Measurements from ENCODE around the gene DCAF11. TPM values are rescaled to one million over a fixed set of nuclear protein-coding genes. Genes with fewer than 3 reads are reported as not detected.

The DCAF11 gene
- total and polyA plus RNA-seq, 2 of the 13 experiments (the other 11 are each of a cell fraction or from before 2014, with no cell fraction given), result 150 to 257 TPM

GRCh38 chr14:24086193-24086955 lies 28.2 kb upstream of the DCAF11 start (continued):
- TF ChIP-seq, protein P1, sequence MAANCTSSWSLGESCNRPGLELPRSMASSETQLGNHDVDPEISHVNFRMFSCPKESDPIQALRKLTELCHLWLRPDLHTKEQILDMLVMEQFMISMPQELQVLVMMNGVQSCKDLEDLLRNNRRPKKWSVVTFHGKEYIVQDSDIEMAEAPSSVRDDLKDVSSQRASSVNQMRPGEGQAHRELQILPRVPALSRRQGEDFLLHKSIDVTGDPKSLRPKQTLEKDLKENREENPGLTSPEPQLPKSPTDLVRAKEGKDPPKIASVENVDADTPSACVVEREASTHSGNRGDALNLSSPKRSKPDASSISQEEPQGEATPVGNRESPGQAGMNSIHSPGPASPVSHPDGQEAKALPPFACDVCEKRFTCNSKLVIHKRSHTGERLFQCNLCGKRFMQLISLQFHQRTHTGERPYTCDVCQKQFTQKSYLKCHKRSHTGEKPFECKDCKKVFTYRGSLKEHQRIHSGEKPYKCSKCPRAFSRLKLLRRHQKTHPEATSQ (CRISPR knock-in tag; IDR thresholded peaks at IDR 0.05; ENCODE audit: borderline replicate concordance), result no peak
- TF ChIP-seq ZNF232 (CRISPR knock-in tag; IDR thresholded peaks at IDR 0.05; ENCODE audit: borderline replicate concordance), result no peak
- no peak for TF ChIP-seq ZNF556 (CRISPR knock-in tag; IDR thresholded peaks at IDR 0.05; ENCODE audit: borderline replicate concordance)
- no peak for TF ChIP-seq ZNF652 (CRISPR knock-in tag; IDR thresholded peaks at IDR 0.05; ENCODE audit: borderline replicate concordance, low read depth)
- no peak for TF ChIP-seq ZNF644 (CRISPR knock-in tag; IDR thresholded peaks at IDR 0.05; ENCODE audit: low read depth)
- TF ChIP-seq ATF3 (CRISPR knock-in tag; IDR thresholded peaks at IDR 0.05), result no peak
- TF ChIP-seq EHMT2 (IDR thresholded peaks at IDR 0.05; ENCODE audit: borderline replicate concordance, low read depth, low read length), result no peak
- no peak for TF ChIP-seq NFE2L2 (IDR thresholded peaks at IDR 0.05; ENCODE audit: low read length)
- no peak for TF ChIP-seq SP1 (IDR thresholded peaks at IDR 0.05)
- TF ChIP-seq SP1 (CRISPR knock-in tag; IDR thresholded peaks at IDR 0.05), result no peak
- TF ChIP-seq MLLT10 (CRISPR knock-in tag; IDR thresholded peaks at IDR 0.05), result no peak
- TF ChIP-seq POGK (CRISPR knock-in tag; conservative IDR thresholded peaks at IDR 0.05), result no peak
- TF ChIP-seq CHCHD3 (CRISPR knock-in tag; IDR thresholded peaks at IDR 0.05), result no peak
- TF ChIP-seq BCLAF1 (IDR thresholded peaks at IDR 0.05), result no peak
- TF ChIP-seq ZNF292 (CRISPR knock-in tag; IDR thresholded peaks at IDR 0.05; ENCODE audit: borderline replicate concordance, low read depth), result peak; percentile 19; the same call in 1 of the 2 replicates
- TF ChIP-seq ZNF33A (CRISPR knock-in tag; IDR thresholded peaks at IDR 0.05; ENCODE audit: borderline replicate concordance), result no peak
- TF ChIP-seq GFI1 (CRISPR knock-in tag; IDR thresholded peaks at IDR 0.05; ENCODE audit: borderline replicate concordance), result no peak
- no peak for TF ChIP-seq CHD4 (IDR thresholded peaks at IDR 0.05; ENCODE audit: borderline replicate concordance, low read length)
- no peak for TF ChIP-seq SMC3 (IDR thresholded peaks at IDR 0.05; ENCODE audit: low read length)
- no peak for TF ChIP-seq ZNF432 (CRISPR knock-in tag; IDR thresholded peaks at IDR 0.05; ENCODE audit: borderline replicate concordance)
- no peak for TF ChIP-seq SIN3A (IDR thresholded peaks at IDR 0.05; ENCODE audit: borderline replicate concordance, low read depth, low read length)
- TF ChIP-seq ZNF605 (CRISPR knock-in tag; IDR thresholded peaks at IDR 0.05), result no peak
- TF ChIP-seq, protein P2, sequence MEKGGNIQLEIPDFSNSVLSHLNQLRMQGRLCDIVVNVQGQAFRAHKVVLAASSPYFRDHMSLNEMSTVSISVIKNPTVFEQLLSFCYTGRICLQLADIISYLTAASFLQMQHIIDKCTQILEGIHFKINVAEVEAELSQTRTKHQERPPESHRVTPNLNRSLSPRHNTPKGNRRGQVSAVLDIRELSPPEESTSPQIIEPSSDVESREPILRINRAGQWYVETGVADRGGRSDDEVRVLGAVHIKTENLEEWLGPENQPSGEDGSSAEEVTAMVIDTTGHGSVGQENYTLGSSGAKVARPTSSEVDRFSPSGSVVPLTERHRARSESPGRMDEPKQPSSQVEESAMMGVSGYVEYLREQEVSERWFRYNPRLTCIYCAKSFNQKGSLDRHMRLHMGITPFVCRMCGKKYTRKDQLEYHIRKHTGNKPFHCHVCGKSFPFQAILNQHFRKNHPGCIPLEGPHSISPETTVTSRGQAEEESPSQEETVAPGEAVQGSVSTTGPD (CRISPR knock-in tag; IDR thresholded peaks at IDR 0.05), result no peak
